ENCODE data around the gene KCNA4. TPM values are rescaled to one million over a fixed set of nuclear protein-coding genes. Genes with fewer than 3 reads are reported as not detected.

Gene KCNA4
- total RNA-seq, 1 donor from 2014 or later, result 0.11 TPM

GRCh38 chr11:29963796-29964195 lies 53.0 kb downstream of the KCNA4 start:
- TF ChIP-seq, protein P1, sequence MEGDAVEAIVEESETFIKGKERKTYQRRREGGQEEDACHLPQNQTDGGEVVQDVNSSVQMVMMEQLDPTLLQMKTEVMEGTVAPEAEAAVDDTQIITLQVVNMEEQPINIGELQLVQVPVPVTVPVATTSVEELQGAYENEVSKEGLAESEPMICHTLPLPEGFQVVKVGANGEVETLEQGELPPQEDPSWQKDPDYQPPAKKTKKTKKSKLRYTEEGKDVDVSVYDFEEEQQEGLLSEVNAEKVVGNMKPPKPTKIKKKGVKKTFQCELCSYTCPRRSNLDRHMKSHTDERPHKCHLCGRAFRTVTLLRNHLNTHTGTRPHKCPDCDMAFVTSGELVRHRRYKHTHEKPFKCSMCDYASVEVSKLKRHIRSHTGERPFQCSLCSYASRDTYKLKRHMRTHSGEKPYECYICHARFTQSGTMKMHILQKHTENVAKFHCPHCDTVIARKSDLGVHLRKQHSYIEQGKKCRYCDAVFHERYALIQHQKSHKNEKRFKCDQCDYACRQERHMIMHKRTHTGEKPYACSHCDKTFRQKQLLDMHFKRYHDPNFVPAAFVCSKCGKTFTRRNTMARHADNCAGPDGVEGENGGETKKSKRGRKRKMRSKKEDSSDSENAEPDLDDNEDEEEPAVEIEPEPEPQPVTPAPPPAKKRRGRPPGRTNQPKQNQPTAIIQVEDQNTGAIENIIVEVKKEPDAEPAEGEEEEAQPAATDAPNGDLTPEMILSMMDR (IDR thresholded peaks at IDR 0.05), result no peak
- no peak overlapping the region for H3K27ac ChIP-seq
- H3K4me3 ChIP-seq, result no peak overlapping the region
- H3K27me3 ChIP-seq, result no peaks in the 10 kb centered on the region
- no peak for DNase-seq (ENCODE audit: low spot score in 2 of 2)
- no peaks in the 10 kb centered on the region for H3K9me3 ChIP-seq
- intact Hi-C loops (cut with DNase I), result no loop called here
- H3K4me1 ChIP-seq, result no peaks in the 10 kb centered on the region
- no peaks in the 10 kb centered on the region for H3K36me3 ChIP-seq

DNA sequence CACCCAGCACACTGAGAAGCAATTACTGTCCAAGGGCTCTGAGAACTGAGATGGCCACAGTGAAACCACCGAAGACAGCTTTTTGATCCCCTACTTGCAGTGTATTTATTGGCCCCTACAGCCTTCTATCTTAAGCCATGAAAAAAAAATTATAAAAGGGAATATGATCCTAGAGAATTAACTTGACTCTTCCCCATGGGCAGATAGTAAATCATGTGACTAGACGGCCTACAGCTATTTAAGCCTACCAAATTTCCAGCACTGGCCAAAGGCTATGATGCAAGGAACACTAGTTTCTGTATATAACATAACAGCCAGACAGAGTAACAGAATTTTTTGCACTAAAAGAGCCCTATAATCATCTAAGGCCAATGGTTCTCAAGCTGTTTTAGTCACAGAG lies 53.8 kb downstream of the KCNA4 start:
- DNase-seq (ENCODE audit: low spot score in 2 of 2), result no peak

GRCh38 chr11:29962243-29962642 lies 54.6 kb downstream of the KCNA4 start:
- no peak overlapping the region for H3K27ac ChIP-seq
- intact Hi-C loops (cut with DNase I), result no loop called here
- no peaks in the 10 kb centered on the region for H3K36me3 ChIP-seq
- H3K27me3 ChIP-seq, result no peaks in the 10 kb centered on the region
- TF ChIP-seq, protein P1 (IDR thresholded peaks at IDR 0.05), result no peak
- no peak overlapping the region for H3K4me3 ChIP-seq
- no peaks in the 10 kb centered on the region for H3K9me3 ChIP-seq
- no peaks in the 10 kb centered on the region for H3K4me1 ChIP-seq
- DNase-seq (ENCODE audit: low spot score in 2 of 2), result no peak

More for the DNA sequence above, 53.8 kb downstream of the KCNA4 start:
- intact Hi-C loops (cut with DNase I), result no loop called here
- Histone ChIP-seq H3K4me3 (no peak overlapping the region), H3K9me3 (no peaks in the 10 kb centered on the region), H3K27ac (no peak overlapping the region), H3K4me1 (no peaks in the 10 kb centered on the region), H3K36me3 (no peaks in the 10 kb centered on the region), H3K27me3 (no peaks in the 10 kb centered on the region)
- TF ChIP-seq, protein P1 (IDR thresholded peaks at IDR 0.05), result no peak

Other genes with a start within 250 kb of the KCNA4 start
- gene FSHB, start 214.0 kb upstream of the KCNA4 start, total RNA-seq, result not detected